ENCODE data around the gene DDR1. TPM values are rescaled to one million over a fixed set of nuclear protein-coding genes. Genes with fewer than 3 reads are reported as not detected.
A peak's percentile ranks its signal among the peaks of the same experiment; 100 is the strongest.
"Not testable (repeated sequence)": the region's sequence is repeated elsewhere in the genome, so short reads cannot be mapped to it uniquely, and the experiment has no call there.

DDR1 gene
- total RNA-seq, 3 donors from 2014 or later: 145 to 336 (median 271) TPM

DNA sequence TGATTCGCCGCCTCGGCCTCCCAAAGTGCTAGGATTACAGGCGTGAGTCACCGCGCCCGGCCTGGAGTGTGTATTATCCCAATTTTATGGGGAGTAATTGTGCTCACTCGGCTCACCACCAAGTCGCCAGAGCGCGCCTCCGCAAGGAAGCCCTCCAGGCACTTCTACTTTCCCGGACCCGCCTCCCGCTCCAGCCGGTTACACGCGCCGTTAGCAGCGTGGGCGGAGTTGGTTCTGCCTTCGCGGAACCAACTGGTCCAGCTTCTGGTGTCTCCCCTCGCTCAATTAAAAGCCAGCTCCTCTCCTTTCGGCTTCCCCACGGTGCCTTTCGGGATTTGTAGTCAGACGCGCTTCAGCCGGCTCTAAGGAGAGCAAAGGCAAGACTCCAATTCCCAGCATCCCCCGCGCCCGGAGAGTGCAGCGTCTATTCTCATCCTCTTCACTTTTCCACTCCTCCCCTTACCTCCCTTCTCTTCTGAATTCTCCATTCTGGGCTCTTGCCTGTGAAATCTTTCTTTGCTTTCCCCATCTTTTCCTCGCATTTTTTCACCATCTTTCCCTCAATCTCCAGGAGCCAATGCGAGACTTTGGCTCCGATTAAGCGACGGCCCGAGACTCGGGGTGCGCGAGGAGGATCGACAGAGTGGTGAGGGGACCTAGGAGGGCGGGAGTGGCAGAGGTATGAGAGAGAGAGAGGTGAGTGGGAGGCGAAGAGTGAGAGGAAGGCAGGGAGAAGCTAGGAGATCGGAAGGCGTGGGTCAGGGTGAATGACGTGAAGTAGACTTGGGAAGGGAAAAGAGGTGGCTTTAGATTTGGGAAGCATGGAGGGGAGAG, 23.7 kb downstream of the DDR1 start, which contains the start of gene GTF2H4:
Gene GTF2H4, plus strand, starts transcription at position 450 of the 834 bp plus-strand sequence.
- ATAC-seq: peak; percentile 97
- TF ChIP-seq CTCF (IDR thresholded peaks at IDR 0.05): peak; percentile 11
- intact Hi-C loops (cut with DNase I, micrococcal nuclease): no loop called here
- no peaks in the 10 kb centered on the region for H3K9me3 ChIP-seq
- H3K36me3 ChIP-seq (ENCODE audit: low read depth): peaks cover 3% of the 10 kb centered on the region
- peak; percentile 96 to 98 (median 96) for DNase-seq
- H3K4me3 ChIP-seq: peak within 1 kb of the TSS; percentile 70
- peaks cover 10% of the 10 kb centered on the region for H3K4me1 ChIP-seq (ENCODE audit: low read depth)

GRCh38 chr6:30908700-30909099, 24.4 kb downstream of the DDR1 start:
- ATAC-seq: no peak
- intact Hi-C loops (cut with DNase I, micrococcal nuclease): no loop called here

GRCh38 chr6:30910473-30910872, 26.2 kb downstream of the DDR1 start:
- ATAC-seq; H3K36me3 ChIP-seq (ENCODE audit: low read depth); intact Hi-C loops (cut with DNase I, micrococcal nuclease); H3K4me3 ChIP-seq; H3K9me3 ChIP-seq: not testable (repeated sequence)
- H3K4me1 ChIP-seq (ENCODE audit: low read depth): peaks cover 25% of the 10 kb centered on the region
- DNase-seq: peak in 2 of 3 donors; percentile 23 to 45

More at GRCh38 chr6:30908700-30909099, 24.4 kb downstream of the DDR1 start:
- no peaks in the 10 kb centered on the region for H3K9me3 ChIP-seq
- no peak for DNase-seq
- peaks cover 14% of the 10 kb centered on the region for H3K4me1 ChIP-seq (ENCODE audit: low read depth)
- H3K36me3 ChIP-seq (ENCODE audit: low read depth): peaks cover 3% of the 10 kb centered on the region
- no peak for TF ChIP-seq CTCF (IDR thresholded peaks at IDR 0.05)
- H3K4me3 ChIP-seq: peak overlapping the region; percentile 70

GRCh38 chr6:30912746-30913520, 28.6 kb downstream of the DDR1 start:
- peaks cover 25% of the 10 kb centered on the region for H3K4me1 ChIP-seq (ENCODE audit: low read depth)
- intact Hi-C loops (cut with DNase I, micrococcal nuclease): no loop called here
- H3K36me3 ChIP-seq (ENCODE audit: low read depth): peaks cover 2% of the 10 kb centered on the region
- peak in 1 of 3 donors; percentile 36 for DNase-seq
- no peak for ATAC-seq
- no peak overlapping the region for H3K4me3 ChIP-seq
- H3K9me3 ChIP-seq: no peaks in the 10 kb centered on the region
- TF ChIP-seq CTCF (IDR thresholded peaks at IDR 0.05): no peak

DNA sequence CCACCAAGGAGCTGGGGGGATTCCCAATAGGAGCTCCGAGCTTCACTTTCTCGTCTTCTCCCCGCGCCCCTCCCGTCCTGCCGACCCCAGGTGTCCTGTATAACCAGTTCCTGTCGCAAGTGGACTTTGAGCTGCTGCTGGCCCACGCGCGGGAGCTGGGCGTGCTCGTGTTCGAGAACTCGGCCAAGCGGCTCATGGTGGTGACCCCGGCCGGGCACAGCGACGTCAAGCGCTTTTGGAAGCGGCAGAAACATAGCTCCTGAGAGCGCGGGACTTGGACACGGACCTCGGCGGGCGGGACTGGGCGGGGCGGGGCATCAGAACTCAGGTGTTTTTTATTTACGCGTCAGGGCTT, 29.4 kb downstream of the DDR1 start:
- Histone ChIP-seq H3K36me3 (ENCODE audit: low read depth) (no peaks in the 10 kb centered on the region), H3K4me1 (ENCODE audit: low read depth) (peaks cover 20% of the 10 kb centered on the region), H3K4me3 (peak overlapping the region; percentile 24), H3K9me3 (no peaks in the 10 kb centered on the region)
- intact Hi-C loops (cut with DNase I, micrococcal nuclease): no loop called here
- DNase-seq: no peak
- ATAC-seq: no peak
- no peak for TF ChIP-seq CTCF (IDR thresholded peaks at IDR 0.05)
